Upper lobe of left lung (tissue), 6 donors: ENCODE measurements around the gene RFX1. TPM values are rescaled to one million over a fixed set of nuclear protein-coding genes. Genes with fewer than 3 reads are reported as not detected.

Experiments used
- ATAC-seq, 2 donors: fragments of 200-7000 bp; cut with Tn5 transposase; one replicate each; pipeline ENCODE4 v1.9.1; 2022; ENCODE audit warnings: mild to moderate bottlenecking in 2 of 2, moderate library complexity in 2 of 2; ENCODE audit not compliant: low FRiP score in 2 of 2
- DNase-seq, 2 donors: peaks; one replicate each; pipeline ENCODE4 v3.0.0-alpha.2; 2019 to 2020
- H3K27ac ChIP-seq, 4 donors: fragments of 200-600 bp; sonication (generic); one replicate each; pipeline ENCODE4 v1.5.1; 2016 to 2019
- H3K27me3 ChIP-seq, 4 donors: fragments of 200-600 bp; sonication (generic); one replicate each; pipeline ENCODE4 v1.5.1; 2017 to 2019
- H3K36me3 ChIP-seq, 4 donors: fragments of 200-600 bp; sonication (generic); one replicate each; pipeline ENCODE4 v1.5.1; 2016 to 2019
- H3K4me1 ChIP-seq, 4 donors: fragments of 200-600 bp; sonication (generic); one replicate each; pipeline ENCODE4 v1.5.1; 2018 to 2019
- H3K4me3 ChIP-seq, 4 donors: fragments of 200-600 bp; sonication (generic); one replicate each; pipeline ENCODE4 v1.5.1; 2017 to 2019; ENCODE audit warnings: mild to moderate bottlenecking in 2 of 4, moderate library complexity in 1 of 4
- H3K9me3 ChIP-seq, 4 donors: fragments of 200-600 bp; sonication (generic); one replicate each; pipeline ENCODE4 v1.5.1; 2018 to 2019
- EP300 ChIP-seq, 4 donors: sonication (generic); formaldehyde crosslinking; IDR thresholded peaks; one replicate each; pipeline ENCODE4 v1.5.1; 2017; ENCODE audit warnings: antibody characterized with exemption in 4 of 4, control low read depth in 2 of 4
- POLR2A ChIP-seq, 4 donors: fragments of 450-650 bp; IDR thresholded peaks; one replicate each; pipeline ENCODE4 v1.5.1; 2016 to 2017; ENCODE audit warnings: antibody characterized with exemption in 4 of 4, mild to moderate bottlenecking in 2 of 4
- POLR2AphosphoS5 ChIP-seq, 2 donors: sonication (generic); formaldehyde crosslinking; IDR thresholded peaks; one replicate each; pipeline ENCODE4 v1.5.1; 2017; ENCODE audit warnings: antibody characterized with exemption in 2 of 2
- WGBS, 2 donors: methylation state at CpG; one replicate each; pipeline ENCODE4 v1.1.5; 2017 to 2018; 5-methylcytosine and 5-hydroxymethylcytosine counted together
- total RNA-seq, 6 donors: library from RNA; depleted of rRNA in 4 of 6; stranded (reverse); fragments of >200 nt in 4 of 6; gene quantifications; one replicate each; pipeline versions ENCODE4 v1.1.0 to v1.2.1, GENCODE V29; 2016 to 2021
- TF ChIP-seq, protein P1 (sequence below), 6 experiments: fragments of 450-650 bp in 4 of 6; fragments of 200-600 bp in 2 of 6; sonication (generic) in 2 of 6; IDR thresholded peaks; one replicate each; pipeline ENCODE4 v1.5.1; 2016 to 2019; ENCODE audit warnings: antibody characterized with exemption in 6 of 6
- donor health status: DM: no; HTN: no; CAD: no; lungs with moderate emphysema.
- donor health status: DM: no; HTN: yes; CAD: no; lungs with severe emphysema.

RFX1 gene
- total RNA-seq, 6 donors from 2014 or later, result 6.0 to 22.3 (median 15.5) TPM

DNA sequence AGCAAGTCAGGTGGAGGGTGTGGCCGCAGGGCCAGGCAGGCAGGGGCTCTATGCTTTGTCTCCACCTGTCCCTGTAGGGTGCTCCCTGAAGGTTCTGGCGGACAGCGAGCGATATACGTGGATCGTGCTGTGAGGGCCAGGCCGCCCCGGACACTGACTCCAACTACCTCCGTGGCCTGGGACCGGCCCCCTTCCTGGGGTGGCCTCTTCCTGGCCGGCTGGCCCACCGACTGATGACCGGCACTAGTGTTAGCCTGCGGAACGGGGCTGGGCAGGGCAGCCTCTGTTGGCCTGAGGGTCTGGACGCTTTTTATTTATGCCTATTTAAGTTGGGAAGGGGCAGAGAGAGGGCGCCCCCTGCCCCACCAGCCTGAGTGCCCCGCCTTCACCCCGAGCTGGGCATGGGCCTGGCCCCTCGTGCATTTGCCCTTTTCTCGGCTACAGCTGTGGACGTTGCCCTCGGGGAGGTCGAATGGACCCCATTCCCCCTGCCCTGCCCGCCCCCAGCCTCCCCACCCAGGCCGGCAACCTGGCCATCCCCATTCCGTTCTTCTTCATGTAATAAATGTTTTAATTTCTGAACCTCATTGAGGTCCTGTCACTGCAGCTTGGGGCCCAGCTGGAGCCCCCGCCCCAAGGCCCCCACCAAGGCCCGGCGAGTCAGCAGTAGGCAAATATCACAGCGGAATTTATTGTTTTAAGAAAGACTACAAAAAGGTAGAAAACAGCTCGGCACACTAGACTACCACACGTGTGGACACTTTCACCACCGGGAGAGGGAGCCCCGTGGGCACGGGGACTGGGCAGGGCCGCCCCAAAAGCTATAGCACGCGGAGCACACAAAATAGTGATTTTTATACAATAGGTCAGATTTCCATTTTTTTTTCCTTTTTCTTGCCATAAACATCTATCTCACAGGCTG lies 45.0 kb downstream of the RFX1 start:
- ATAC-seq (no peak), DNase-seq (peak in 1 of 2 donors; percentile 69)
- TF ChIP-seq, protein P1, sequence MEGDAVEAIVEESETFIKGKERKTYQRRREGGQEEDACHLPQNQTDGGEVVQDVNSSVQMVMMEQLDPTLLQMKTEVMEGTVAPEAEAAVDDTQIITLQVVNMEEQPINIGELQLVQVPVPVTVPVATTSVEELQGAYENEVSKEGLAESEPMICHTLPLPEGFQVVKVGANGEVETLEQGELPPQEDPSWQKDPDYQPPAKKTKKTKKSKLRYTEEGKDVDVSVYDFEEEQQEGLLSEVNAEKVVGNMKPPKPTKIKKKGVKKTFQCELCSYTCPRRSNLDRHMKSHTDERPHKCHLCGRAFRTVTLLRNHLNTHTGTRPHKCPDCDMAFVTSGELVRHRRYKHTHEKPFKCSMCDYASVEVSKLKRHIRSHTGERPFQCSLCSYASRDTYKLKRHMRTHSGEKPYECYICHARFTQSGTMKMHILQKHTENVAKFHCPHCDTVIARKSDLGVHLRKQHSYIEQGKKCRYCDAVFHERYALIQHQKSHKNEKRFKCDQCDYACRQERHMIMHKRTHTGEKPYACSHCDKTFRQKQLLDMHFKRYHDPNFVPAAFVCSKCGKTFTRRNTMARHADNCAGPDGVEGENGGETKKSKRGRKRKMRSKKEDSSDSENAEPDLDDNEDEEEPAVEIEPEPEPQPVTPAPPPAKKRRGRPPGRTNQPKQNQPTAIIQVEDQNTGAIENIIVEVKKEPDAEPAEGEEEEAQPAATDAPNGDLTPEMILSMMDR (IDR thresholded peaks at IDR 0.05), result no peak
- TF ChIP-seq POLR2A (IDR thresholded peaks at IDR 0.05), result no peak
- TF ChIP-seq POLR2AphosphoS5 (IDR thresholded peaks at IDR 0.05), result no peak
- TF ChIP-seq EP300 (IDR thresholded peaks at IDR 0.05), result no peak
- H3K27me3 ChIP-seq, result no peaks in the 10 kb centered on the region
- H3K36me3 ChIP-seq, result peaks cover 38 to 100% (median 84%) of the 10 kb centered on the region in 4 donors
- no peaks in the 10 kb centered on the region for H3K9me3 ChIP-seq
- WGBS, 2 donors, result 90 to 93% methylated on average over 29 to 38 of the region's 39 CpGs
- no peak overlapping the region for H3K4me3 ChIP-seq
- no peak overlapping the region for H3K27ac ChIP-seq
- H3K4me1 ChIP-seq, result no peaks in the 10 kb centered on the region

DNA sequence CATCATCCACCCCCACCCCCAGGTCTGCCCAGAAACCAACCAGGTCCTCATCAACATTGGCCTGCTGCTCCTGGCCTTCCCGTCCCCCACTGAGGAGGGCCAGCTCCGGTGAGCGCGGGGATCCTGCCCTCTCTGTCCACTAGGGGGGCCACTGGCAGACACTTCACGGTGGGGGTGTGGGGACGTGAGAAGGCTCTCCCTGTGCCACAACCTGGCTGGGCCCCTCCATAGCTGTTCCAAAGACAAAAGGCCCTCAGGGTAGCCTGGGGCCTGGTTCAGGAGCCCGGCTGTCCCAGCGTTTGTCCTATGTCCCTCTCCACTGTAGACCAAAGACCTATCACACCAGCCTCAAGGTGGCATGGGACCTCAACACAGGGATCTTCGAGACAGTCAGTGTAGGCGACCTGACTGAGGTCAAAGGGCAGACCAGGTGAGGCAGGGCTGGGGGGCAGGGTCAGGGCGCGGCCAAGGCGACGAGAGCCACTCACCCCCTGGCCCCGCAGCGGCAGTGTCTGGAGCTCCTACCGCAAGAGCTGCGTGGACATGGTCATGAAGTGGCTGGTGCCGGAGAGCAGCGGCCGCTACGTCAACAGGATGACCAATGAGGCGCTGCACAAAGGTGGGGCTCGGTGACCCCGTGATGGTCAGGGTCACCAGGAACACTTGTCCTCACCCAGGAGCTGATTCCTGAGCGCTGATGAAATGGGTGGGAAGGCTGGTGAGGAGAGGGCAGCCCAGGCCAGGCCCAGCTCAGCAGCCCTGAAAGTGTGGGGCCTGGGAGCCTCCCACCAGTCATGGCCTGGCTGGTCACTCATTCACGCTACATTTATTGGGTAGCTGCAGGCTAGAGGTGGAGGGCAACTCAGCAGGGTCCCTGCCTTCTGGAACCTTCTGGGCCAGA lies 45.9 kb downstream of the RFX1 start:
- Histone ChIP-seq H3K27me3 (no peaks in the 10 kb centered on the region), H3K27ac (no peak overlapping the region), H3K4me1 (no peaks in the 10 kb centered on the region), H3K4me3 (no peak overlapping the region), H3K36me3 (peaks cover 41 to 100% (median 84%) of the 10 kb centered on the region in 4 donors), H3K9me3 (no peaks in the 10 kb centered on the region)
- WGBS, 2 donors, result 88 to 99% methylated on average over 11 to 27 of the region's 27 CpGs
- TF ChIP-seq POLR2AphosphoS5 (IDR thresholded peaks at IDR 0.05), result no peak
- TF ChIP-seq POLR2A (IDR thresholded peaks at IDR 0.05), result no peak
- TF ChIP-seq, protein P1 (IDR thresholded peaks at IDR 0.05), result peak in 1 of 6 experiments; percentile 29
- peak in 1 of 2 donors; percentile 80 for DNase-seq
- ATAC-seq, result no peak

DNA sequence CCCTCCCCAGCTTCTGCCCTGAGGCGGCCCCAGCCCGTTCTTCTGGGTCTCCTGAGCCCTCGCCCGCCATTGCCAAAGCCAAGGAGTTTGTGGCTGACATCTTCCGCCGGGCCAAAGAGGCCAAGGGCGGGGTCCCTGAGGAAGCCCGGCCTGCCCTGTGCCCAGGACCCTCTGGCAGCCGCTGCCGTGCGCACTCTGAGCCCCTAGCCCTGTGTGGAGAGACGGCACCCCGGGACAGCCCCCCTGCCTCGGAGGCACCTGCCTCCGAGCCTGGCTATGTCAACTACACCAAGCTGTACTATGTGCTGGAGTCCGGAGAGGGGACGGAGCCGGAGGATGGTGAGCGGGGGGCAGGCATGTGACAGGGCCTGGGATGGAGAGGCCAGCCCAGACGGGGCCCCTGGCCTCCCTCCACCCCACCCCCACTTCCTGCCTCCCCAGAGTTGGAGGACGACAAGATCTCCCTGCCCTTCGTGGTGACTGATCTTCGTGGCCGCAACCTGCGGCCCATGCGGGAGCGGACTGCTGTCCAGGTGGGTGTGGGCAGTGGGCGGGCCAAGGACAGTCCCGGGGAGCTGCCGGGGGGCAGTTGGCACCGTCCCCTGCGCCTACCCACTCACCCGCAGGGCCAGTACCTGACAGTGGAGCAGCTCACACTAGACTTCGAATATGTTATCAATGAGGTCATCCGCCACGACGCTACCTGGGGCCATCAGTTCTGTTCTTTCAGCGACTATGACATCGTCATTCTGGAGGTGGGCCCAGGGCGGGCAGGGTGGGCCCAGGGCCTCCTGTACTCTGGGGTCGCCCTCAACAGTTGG lies 46.8 kb downstream of the RFX1 start:
- 89 to 91% methylated on average over 18 to 37 of the region's 41 CpGs for WGBS, 2 donors

DNA sequence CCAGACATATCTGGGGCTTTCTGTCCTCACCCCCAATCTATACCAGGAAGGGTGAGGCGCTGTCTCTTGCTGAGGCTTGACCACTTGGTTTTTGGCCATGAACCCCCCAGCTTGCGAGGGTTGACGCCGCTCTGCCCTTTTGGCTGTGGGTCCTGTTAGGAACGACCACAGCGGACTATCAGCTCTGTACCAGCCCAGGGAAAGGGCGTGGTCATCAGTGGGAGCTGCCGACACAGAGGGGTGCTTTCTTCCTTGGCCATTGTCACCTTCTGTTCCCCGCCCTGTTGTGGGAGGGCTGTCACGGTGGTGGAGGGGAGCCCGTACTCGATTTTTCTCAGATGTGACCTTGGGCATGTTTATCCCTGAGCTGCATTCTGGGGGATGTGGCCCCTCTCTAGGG lies 48.1 kb downstream of the RFX1 start:
- DNase-seq (no peak), ATAC-seq (no peak)
- TF ChIP-seq POLR2AphosphoS5 (IDR thresholded peaks at IDR 0.05), result no peak
- TF ChIP-seq, protein P1 (IDR thresholded peaks at IDR 0.05), result no peak
- TF ChIP-seq EP300 (IDR thresholded peaks at IDR 0.05), result no peak
- TF ChIP-seq POLR2A (IDR thresholded peaks at IDR 0.05), result no peak
- H3K36me3 ChIP-seq, result peaks cover 40 to 88% (median 75%) of the 10 kb centered on the region in 4 donors
- peaks cover 8 to 11% (median 10%) of the 10 kb centered on the region in 4 donors for H3K4me1 ChIP-seq
- no peaks in the 10 kb centered on the region for H3K27me3 ChIP-seq
- no peak overlapping the region for H3K4me3 ChIP-seq
- WGBS, 2 donors, result 80 to 86% methylated on average over 10 to 11 of the region's 12 CpGs
- H3K27ac ChIP-seq, result no peak overlapping the region
- H3K9me3 ChIP-seq, result no peaks in the 10 kb centered on the region

More for the DNA sequence above, 46.8 kb downstream of the RFX1 start:
- no peak overlapping the region for H3K4me3 ChIP-seq
- peaks cover 40 to 99% (median 84%) of the 10 kb centered on the region in 4 donors for H3K36me3 ChIP-seq
- no peak overlapping the region for H3K27ac ChIP-seq
- no peaks in the 10 kb centered on the region for H3K27me3 ChIP-seq
- ATAC-seq, result no peak
- no peaks in the 10 kb centered on the region for H3K9me3 ChIP-seq
- H3K4me1 ChIP-seq, result no peaks in the 10 kb centered on the region
- no peak for TF ChIP-seq POLR2A (IDR thresholded peaks at IDR 0.05)
- no peak for TF ChIP-seq EP300 (IDR thresholded peaks at IDR 0.05)
- TF ChIP-seq, protein P1 (IDR thresholded peaks at IDR 0.05), result no peak
- TF ChIP-seq POLR2AphosphoS5 (IDR thresholded peaks at IDR 0.05), result no peak
- DNase-seq, result peak in 1 of 2 donors; percentile 72
